K562 (cell line): ENCODE measurements around the gene CATSPER1. TPM values are rescaled to one million over a fixed set of nuclear protein-coding genes. Genes with fewer than 3 reads are reported as not detected.

Experiments used
- CCNT2 ChIP-seq: IDR thresholded peaks from 2 replicates; pipeline ENCODE4 v1.6.1; 2011; ENCODE audit warnings: borderline replicate concordance, low read depth, mild to moderate bottlenecking, moderate library complexity, mixed read lengths, low read length; ENCODE audit not compliant: insufficient read length; ENCODE audit errors: extremely low read depth
- HNRNPK ChIP-seq: fragments of 200-400 bp; formaldehyde crosslinking; IDR thresholded peaks from one replicate; pipeline ENCODE4 v1.6.1; 2018; ENCODE audit warnings: mild to moderate bottlenecking, low read depth, low read length; ENCODE audit not compliant: poor library complexity, severe bottlenecking
- NR2C1 ChIP-seq, 2 experiments: fragments of 450-650 bp; IDR thresholded peaks; 2 replicates each; pipeline ENCODE4 v1.6.1; 2017; ENCODE audit warnings: mild to moderate bottlenecking in 2 of 2, antibody characterized with exemption in 1 of 2, inconsistent platforms in 1 of 2, missing compliant biosample characterization in 1 of 2, missing genetic modification characterization in 1 of 2
- PHF8 ChIP-seq: fragments of 200-600 bp; sonication (generic); IDR thresholded peaks from 2 replicates; pipeline ENCODE4 v1.6.1; 2012; ENCODE audit warnings: mixed run types, mild to moderate bottlenecking, inconsistent platforms, low read length, moderate library complexity, borderline replicate concordance
- TSC22D4 ChIP-seq: fragments of 450-650 bp; IDR thresholded peaks from 2 replicates; pipeline ENCODE4 v1.6.1; 2016; ENCODE audit warnings: missing genetic modification characterization, missing biosample characterization, control low read depth
- polyA plus RNA-seq, 8 experiments: library from polyadenylated mRNA; depleted of rRNA in 4 of 8; stranded (reverse) in 5 of 8; unstranded in 3 of 8; fragments of >200 nt; fragmentation: Nextera tagmentation in 2 of 8; fragmentation: Illumina TruSeq in 1 of 8; extraction: Ambion mirVana in 2 of 8; extraction: Trizol in 1 of 8; gene quantifications; 2 replicates each; pipeline versions ENCODE4 v1.2.1 to v1.2.3, GENCODE V29; 2011 to 2014; ENCODE audit warnings: inconsistent platforms in 1 of 8, missing spikeins in 1 of 8
- total RNA-seq, 7 experiments: library from RNA; depleted of rRNA in 6 of 7; stranded (reverse); fragments of >200 nt in 6 of 7; fragmentation: Illumina TruSeq in 2 of 7; extraction: Trizol in 2 of 7; gene quantifications; 2 replicates each; pipeline versions ENCODE4 v1.2.1 to v1.2.3, GENCODE V29; 2011 to 2021; ENCODE audit warnings: low replicate concordance in 1 of 7
- TF ChIP-seq, protein P1 (sequence below): sonication (generic); formaldehyde crosslinking; IDR thresholded peaks from 2 replicates; pipeline ENCODE4 v1.8.0; 2023; ENCODE audit warnings: mild to moderate bottlenecking, missing genetic modification reagents
- TF ChIP-seq, protein P2 (sequence below): sonication (generic); formaldehyde crosslinking; IDR thresholded peaks from 2 replicates; pipeline ENCODE4 v1.8.1; 2023; ENCODE audit warnings: mild to moderate bottlenecking, missing genetic modification reagents

CATSPER1 gene
- total and polyA plus RNA-seq, 9 of the 15 experiments (the other 6 are each of a cell fraction or from before 2014, with no cell fraction given) = 0.21 to 3.3 (median 0.76) TPM

DNA sequence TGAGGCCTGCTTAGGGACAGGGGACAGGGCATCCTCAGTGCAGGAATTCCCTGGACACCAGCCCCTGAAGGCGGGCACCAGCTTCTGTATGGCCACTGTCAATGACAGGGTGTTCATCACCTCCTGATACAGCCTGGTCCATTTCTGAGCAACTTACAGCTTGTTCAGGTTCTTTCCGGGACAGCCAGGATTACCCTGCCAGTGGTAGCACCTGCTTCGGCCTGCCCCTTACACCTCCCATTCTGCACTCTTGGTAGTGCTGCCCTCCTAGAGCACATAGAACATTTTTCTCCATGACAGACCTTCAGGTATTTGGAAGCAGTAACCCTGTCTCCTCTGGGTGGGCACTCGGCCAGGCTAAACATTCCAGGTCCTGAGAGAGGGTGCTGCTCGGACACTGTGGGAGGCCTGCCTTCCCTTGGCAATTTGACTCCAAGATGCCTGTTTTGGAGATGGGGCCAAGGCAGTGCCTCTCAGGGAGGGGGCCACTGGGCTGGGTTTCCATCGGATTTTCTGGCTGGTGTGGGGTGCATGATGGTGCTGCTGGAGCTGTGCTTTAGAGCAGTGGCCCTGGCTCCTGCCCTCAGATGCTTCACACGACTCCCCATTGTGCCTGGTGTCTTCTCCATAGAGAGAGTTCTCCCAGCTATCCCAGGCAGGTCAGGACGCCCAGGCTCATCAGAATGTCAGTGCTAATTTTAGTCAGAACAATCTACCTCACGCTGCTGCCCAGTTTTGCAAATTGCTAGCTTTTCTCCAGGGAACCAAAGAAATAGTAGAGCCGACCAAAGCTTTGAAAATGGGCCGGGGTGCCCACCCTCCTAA, 21.5 kb upstream of the CATSPER1 start (continued):
- TF ChIP-seq NR2C1 (IDR thresholded peaks at IDR 0.05) (no peak), NR2C1 (tag; IDR thresholded peaks at IDR 0.05) (no peak), CCNT2 (no peak), HNRNPK (no peak), PHF8 (no peak), TSC22D4 (tag) (no peak)
- TF ChIP-seq, protein P1, sequence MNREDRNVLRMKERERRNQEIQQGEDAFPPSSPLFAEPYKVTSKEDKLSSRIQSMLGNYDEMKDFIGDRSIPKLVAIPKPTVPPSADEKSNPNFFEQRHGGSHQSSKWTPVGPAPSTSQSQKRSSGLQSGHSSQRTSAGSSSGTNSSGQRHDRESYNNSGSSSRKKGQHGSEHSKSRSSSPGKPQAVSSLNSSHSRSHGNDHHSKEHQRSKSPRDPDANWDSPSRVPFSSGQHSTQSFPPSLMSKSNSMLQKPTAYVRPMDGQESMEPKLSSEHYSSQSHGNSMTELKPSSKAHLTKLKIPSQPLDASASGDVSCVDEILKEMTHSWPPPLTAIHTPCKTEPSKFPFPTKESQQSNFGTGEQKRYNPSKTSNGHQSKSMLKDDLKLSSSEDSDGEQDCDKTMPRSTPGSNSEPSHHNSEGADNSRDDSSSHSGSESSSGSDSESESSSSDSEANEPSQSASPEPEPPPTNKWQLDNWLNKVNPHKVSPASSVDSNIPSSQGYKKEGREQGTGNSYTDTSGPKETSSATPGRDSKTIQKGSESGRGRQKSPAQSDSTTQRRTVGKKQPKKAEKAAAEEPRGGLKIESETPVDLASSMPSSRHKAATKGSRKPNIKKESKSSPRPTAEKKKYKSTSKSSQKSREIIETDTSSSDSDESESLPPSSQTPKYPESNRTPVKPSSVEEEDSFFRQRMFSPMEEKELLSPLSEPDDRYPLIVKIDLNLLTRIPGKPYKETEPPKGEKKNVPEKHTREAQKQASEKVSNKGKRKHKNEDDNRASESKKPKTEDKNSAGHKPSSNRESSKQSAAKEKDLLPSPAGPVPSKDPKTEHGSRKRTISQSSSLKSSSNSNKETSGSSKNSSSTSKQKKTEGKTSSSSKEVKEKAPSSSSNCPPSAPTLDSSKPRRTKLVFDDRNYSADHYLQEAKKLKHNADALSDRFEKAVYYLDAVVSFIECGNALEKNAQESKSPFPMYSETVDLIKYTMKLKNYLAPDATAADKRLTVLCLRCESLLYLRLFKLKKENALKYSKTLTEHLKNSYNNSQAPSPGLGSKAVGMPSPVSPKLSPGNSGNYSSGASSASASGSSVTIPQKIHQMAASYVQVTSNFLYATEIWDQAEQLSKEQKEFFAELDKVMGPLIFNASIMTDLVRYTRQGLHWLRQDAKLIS (CRISPR knock-in tag) = no peak
- TF ChIP-seq, protein P2, sequence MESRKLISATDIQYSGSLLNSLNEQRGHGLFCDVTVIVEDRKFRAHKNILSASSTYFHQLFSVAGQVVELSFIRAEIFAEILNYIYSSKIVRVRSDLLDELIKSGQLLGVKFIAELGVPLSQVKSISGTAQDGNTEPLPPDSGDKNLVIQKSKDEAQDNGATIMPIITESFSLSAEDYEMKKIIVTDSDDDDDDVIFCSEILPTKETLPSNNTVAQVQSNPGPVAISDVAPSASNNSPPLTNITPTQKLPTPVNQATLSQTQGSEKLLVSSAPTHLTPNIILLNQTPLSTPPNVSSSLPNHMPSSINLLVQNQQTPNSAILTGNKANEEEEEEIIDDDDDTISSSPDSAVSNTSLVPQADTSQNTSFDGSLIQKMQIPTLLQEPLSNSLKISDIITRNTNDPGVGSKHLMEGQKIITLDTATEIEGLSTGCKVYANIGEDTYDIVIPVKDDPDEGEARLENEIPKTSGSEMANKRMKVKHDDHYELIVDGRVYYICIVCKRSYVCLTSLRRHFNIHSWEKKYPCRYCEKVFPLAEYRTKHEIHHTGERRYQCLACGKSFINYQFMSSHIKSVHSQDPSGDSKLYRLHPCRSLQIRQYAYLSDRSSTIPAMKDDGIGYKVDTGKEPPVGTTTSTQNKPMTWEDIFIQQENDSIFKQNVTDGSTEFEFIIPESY = no peak
